Cardiac fibroblast (primary cell): Measurements from ENCODE around the gene COL5A2.

Experiments used
- DNase-seq, 2 donors: peaks; one replicate each; pipeline versions ENCODE4 v3.0.0 to v3.0.0-alpha.2; 2010; ENCODE audit warnings: low read depth in 2 of 2
- H3K4me3 ChIP-seq, 2 donors: replicated peaks in 1 of 2; 1 replicate in 1 of 2; 2 replicates in 1 of 2; pipeline ENCODE4 v1.5.1; 2011; ENCODE audit warnings: low read depth in 2 of 2, low read length in 2 of 2, mild to moderate bottlenecking in 2 of 2, moderate library complexity in 1 of 2
- TF ChIP-seq, protein P1 (sequence below): IDR thresholded peaks from one replicate; pipeline ENCODE4 v1.5.1; 2011; ENCODE audit warnings: low read depth, mild to moderate bottlenecking, low read length, inconsistent platforms

Gene COL5A2

GRCh38 chr2:189144700-189145211, 34.8 kb downstream of the COL5A2 start:
- DNase-seq = peak; percentile 55 to 86
- TF ChIP-seq, protein P1, sequence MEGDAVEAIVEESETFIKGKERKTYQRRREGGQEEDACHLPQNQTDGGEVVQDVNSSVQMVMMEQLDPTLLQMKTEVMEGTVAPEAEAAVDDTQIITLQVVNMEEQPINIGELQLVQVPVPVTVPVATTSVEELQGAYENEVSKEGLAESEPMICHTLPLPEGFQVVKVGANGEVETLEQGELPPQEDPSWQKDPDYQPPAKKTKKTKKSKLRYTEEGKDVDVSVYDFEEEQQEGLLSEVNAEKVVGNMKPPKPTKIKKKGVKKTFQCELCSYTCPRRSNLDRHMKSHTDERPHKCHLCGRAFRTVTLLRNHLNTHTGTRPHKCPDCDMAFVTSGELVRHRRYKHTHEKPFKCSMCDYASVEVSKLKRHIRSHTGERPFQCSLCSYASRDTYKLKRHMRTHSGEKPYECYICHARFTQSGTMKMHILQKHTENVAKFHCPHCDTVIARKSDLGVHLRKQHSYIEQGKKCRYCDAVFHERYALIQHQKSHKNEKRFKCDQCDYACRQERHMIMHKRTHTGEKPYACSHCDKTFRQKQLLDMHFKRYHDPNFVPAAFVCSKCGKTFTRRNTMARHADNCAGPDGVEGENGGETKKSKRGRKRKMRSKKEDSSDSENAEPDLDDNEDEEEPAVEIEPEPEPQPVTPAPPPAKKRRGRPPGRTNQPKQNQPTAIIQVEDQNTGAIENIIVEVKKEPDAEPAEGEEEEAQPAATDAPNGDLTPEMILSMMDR = no peak
- no peak overlapping the region for H3K4me3 ChIP-seq

- TF ChIP-seq, protein P1 = no peak
Observed at GRCh38 chr2:189143925-189144324, 35.6 kb downstream of the COL5A2 start.

DNA sequence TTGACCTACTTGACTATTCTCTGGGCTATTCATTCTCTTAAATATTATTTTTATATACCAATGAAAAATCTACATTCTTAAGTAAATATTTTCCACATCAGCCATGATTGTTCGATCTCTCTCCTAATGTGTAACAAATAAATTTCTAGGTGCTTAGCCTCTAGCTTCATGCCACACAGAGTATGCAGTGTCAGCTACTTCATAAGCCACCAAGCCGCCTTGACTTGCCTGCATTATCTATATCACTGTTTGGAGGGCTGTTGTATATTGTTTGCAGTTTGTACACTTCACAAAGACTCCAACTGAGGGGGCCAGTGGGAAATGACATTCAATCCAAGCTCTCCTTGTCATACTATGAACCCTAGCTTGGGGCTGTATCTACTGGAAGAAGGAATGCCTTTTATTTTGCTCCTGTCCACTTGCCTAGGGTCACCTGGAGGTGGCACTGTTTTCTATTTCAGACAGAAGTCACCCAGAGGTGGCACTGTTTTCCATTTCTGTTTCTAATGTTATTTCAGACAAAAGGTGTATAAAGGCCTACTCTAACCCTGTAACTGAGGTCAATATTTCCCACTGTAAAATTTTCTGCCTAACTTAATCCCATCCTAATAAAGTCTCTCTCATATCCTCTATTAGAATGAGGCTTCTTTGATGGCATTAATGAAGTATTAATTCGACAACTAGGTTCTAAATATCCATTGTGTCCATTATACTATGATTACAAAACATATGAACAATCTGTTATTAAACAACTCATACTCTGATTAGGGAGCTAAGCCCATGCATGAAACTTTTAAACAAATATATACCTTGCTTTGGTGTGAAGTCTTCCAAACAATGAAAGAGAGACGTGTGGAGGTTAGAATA, 36.4 kb downstream of the COL5A2 start:
- TF ChIP-seq, protein P1 = peak; percentile 68
- H3K4me3 ChIP-seq = no peak overlapping the region
- DNase-seq = peak; percentile 32 to 70

More at GRCh38 chr2:189143925-189144324, 35.6 kb downstream of the COL5A2 start:
- no peak overlapping the region for H3K4me3 ChIP-seq
- DNase-seq = peak; percentile 81 to 85

- TF ChIP-seq, protein P1 = no peak
- no peak overlapping the region for H3K4me3 ChIP-seq
- no peak for DNase-seq
Observed at GRCh38 chr2:189138800-189139199, 40.8 kb downstream of the COL5A2 start.

DNA sequence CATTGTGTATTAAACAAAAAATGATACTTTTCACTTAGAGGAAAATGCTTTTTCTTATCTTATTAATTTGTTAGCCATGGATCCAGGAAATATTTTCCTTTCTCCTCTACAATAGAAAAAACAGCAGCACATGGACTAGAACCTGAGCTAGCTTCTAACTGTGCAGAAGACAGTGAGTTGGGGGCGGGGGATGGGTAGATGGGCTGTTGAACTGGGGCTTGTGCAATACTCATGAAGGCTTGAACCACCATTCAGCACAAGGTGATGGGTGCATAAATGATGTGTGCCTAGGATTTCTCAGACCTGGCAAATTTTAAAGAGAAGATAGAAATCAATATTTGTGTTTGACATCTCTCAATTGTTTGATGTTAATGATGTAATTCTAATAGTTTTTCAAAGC, 42.0 kb downstream of the COL5A2 start:
- no peak for DNase-seq
- no peak overlapping the region for H3K4me3 ChIP-seq
- TF ChIP-seq, protein P1 = no peak

- DNase-seq = peak in 1 of 2 donors; percentile 33
- TF ChIP-seq, protein P1 = no peak
- no peak overlapping the region for H3K4me3 ChIP-seq
Observed at GRCh38 chr2:189134485-189134884, 45.1 kb downstream of the COL5A2 start.
